NCI-H82 (cell line): ENCODE results near the gene TMEM220.

Source experiments
- DNase-seq: peaks from one replicate; lab custom pipeline; 2025; lab: John Stamatoyannopoulos, UW

The TMEM220 gene

GRCh38 chr17:10729334-10730193 is at the start of gene TMEM220:
Gene TMEM220, minus strand, starts transcription at chr17:10730023. Its CDS starts 172 bp downstream, at chr17:10729851.
- peak; percentile 27 for DNase-seq

- no peak for DNase-seq
Observed at GRCh38 chr17:10779609-10780008, 49.8 kb upstream of the TMEM220 start.

GRCh38 chr17:10777890-10778289 is 48.1 kb upstream of the TMEM220 start:
- DNase-seq: no peak

- DNase-seq: peak; percentile 70
Observed at GRCh38 chr17:10777131-10777807, 47.4 kb upstream of the TMEM220 start.

- DNase-seq: no peak
Observed at GRCh38 chr17:10776381-10776780, 46.6 kb upstream of the TMEM220 start.

- no peak for DNase-seq
Observed at GRCh38 chr17:10775740-10776356, 46.0 kb upstream of the TMEM220 start.

- DNase-seq: no peak
Observed at GRCh38 chr17:10775058-10775457, 45.2 kb upstream of the TMEM220 start.

GRCh38 chr17:10773391-10773790 is 43.6 kb upstream of the TMEM220 start:
- no peak for DNase-seq

- peak; percentile 87 for DNase-seq
Observed at GRCh38 chr17:10772425-10773380, 42.9 kb upstream of the TMEM220 start.

- no peak for DNase-seq
Observed at GRCh38 chr17:10771148-10771547, 41.3 kb upstream of the TMEM220 start.

- no peak for DNase-seq
Observed at GRCh38 chr17:10769840-10770239, 40.0 kb upstream of the TMEM220 start.

- DNase-seq: no peak
Observed at GRCh38 chr17:10768750-10769251, 39.0 kb upstream of the TMEM220 start.

- DNase-seq: no peak
Observed at GRCh38 chr17:10767232-10767631, 37.4 kb upstream of the TMEM220 start.

- no peak for DNase-seq
Observed at GRCh38 chr17:10762037-10762436, 32.2 kb upstream of the TMEM220 start.

GRCh38 chr17:10761281-10761680 is 31.5 kb upstream of the TMEM220 start:
- DNase-seq: peak; percentile 20

GRCh38 chr17:10758062-10758461 is 28.2 kb upstream of the TMEM220 start:
- no peak for DNase-seq

GRCh38 chr17:10757647-10758046 is 27.8 kb upstream of the TMEM220 start:
- DNase-seq: no peak

GRCh38 chr17:10757067-10757466 is 27.2 kb upstream of the TMEM220 start:
- DNase-seq: no peak

- DNase-seq: no peak
Observed at GRCh38 chr17:10756619-10757018, 26.8 kb upstream of the TMEM220 start.

- DNase-seq: no peak
Observed at GRCh38 chr17:10756185-10756584, 26.4 kb upstream of the TMEM220 start.

- no peak for DNase-seq
Observed at GRCh38 chr17:10755592-10756127, 25.8 kb upstream of the TMEM220 start.
